HG03025 (cell line): ENCODE data around the gene PNMA6E.

ENCODE experiments used
- ATAC-seq: cut with Tn5 transposase; IDR thresholded peaks from one replicate; pipeline ENCODE4 v1.9.1; 2021; ENCODE audit warnings: mild to moderate bottlenecking, moderate library complexity; ENCODE audit not compliant: unreplicated experiment, low FRiP score

PNMA6E gene

GRCh38 chrX:153401133-153401764 is at the start of gene PNMA6E:
Gene PNMA6E (minus strand): TSS chrX:153401350. CDS start chrX:153398849, 2,501 bp downstream.
- ATAC-seq: no peak

GRCh38 chrX:153450949-153451277 is 49.8 kb upstream of the PNMA6E start:
- no peak for ATAC-seq

- ATAC-seq: no peak
These were observed 49.2 kb upstream of the PNMA6E start for GRCh38 chrX:153450114-153450948.

GRCh38 chrX:153449368-153450113 is 48.4 kb upstream of the PNMA6E start:
- no peak for ATAC-seq

- ATAC-seq: no peak
These were observed 47.6 kb upstream of the PNMA6E start for GRCh38 chrX:153448556-153449367.

GRCh38 chrX:153447581-153447960 is 46.4 kb upstream of the PNMA6E start:
- ATAC-seq: no peak

GRCh38 chrX:153446950-153447580 is 45.9 kb upstream of the PNMA6E start:
- no peak for ATAC-seq

- no peak for ATAC-seq
These were observed 45.4 kb upstream of the PNMA6E start for GRCh38 chrX:153446636-153446936.

- no peak for ATAC-seq
These were observed 44.9 kb upstream of the PNMA6E start, which contains the start of gene TREX2 for GRCh38 chrX:153445856-153446635. Gene TREX2 (minus strand): TSS chrX:153446056. CDS start chrX:153445430, 626 bp downstream.

- ATAC-seq: no peak
These were observed 44.1 kb upstream of the PNMA6E start for GRCh38 chrX:153445106-153445855.

- ATAC-seq: no peak
These were observed 43.3 kb upstream of the PNMA6E start for GRCh38 chrX:153444333-153445011.

GRCh38 chrX:153443476-153444332 is 42.6 kb upstream of the PNMA6E start:
- no peak for ATAC-seq

- no peak for ATAC-seq
These were observed 41.3 kb upstream of the PNMA6E start for GRCh38 chrX:153442463-153442862.

- ATAC-seq: no peak
These were observed 40.8 kb upstream of the PNMA6E start for GRCh38 chrX:153441981-153442380.

GRCh38 chrX:153441296-153441695 is 40.1 kb upstream of the PNMA6E start:
- ATAC-seq: no peak

- ATAC-seq: no peak
These were observed 39.5 kb upstream of the PNMA6E start for GRCh38 chrX:153440556-153441135.

- ATAC-seq: no peak
These were observed 38.8 kb upstream of the PNMA6E start for GRCh38 chrX:153439977-153440376.
